ENCODE results near the gene ACP7.

DNA sequence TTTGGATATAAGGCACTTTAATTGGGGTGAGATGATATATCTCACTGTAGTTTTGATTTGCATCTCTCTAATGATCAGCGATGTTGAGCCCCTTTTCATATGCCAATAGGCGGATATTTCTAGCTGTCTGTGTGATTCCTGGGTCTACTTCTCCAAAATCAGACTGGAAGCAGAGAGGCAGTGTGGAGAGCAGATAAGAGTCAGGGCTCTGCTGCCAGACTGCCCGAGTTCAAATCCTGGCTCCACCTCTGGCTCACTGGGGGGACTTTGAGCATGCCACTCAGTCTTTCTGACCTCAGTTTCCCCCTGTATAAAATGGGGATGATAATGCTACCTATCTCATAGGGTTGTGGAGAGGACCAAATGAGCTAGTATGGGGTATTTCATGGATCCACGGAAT is 24.0 kb upstream of the ACP7 start:
- TF ChIP-seq, protein P1, sequence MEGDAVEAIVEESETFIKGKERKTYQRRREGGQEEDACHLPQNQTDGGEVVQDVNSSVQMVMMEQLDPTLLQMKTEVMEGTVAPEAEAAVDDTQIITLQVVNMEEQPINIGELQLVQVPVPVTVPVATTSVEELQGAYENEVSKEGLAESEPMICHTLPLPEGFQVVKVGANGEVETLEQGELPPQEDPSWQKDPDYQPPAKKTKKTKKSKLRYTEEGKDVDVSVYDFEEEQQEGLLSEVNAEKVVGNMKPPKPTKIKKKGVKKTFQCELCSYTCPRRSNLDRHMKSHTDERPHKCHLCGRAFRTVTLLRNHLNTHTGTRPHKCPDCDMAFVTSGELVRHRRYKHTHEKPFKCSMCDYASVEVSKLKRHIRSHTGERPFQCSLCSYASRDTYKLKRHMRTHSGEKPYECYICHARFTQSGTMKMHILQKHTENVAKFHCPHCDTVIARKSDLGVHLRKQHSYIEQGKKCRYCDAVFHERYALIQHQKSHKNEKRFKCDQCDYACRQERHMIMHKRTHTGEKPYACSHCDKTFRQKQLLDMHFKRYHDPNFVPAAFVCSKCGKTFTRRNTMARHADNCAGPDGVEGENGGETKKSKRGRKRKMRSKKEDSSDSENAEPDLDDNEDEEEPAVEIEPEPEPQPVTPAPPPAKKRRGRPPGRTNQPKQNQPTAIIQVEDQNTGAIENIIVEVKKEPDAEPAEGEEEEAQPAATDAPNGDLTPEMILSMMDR (IDR thresholded peaks at IDR 0.05) = no peak
- TF ChIP-seq POLR2A (IDR thresholded peaks at IDR 0.05) = no peak

All from lower leg skin (tissue), 3 donors.